Peyer's patch (tissue), 4 donors: ENCODE results near the gene GLIS2.

Experiments used
- CTCF ChIP-seq, 6 experiments: fragments of 450-650 bp in 4 of 6; fragments of 200-600 bp in 2 of 6; sonication (generic) in 1 of 6; IDR thresholded peaks; one replicate each; pipeline ENCODE4 v1.5.1; 2017 to 2019; ENCODE audit warnings: antibody characterized with exemption in 6 of 6, mild to moderate bottlenecking in 3 of 6, moderate library complexity in 1 of 6
- POLR2A ChIP-seq, 2 donors: fragments of 450-650 bp; IDR thresholded peaks; one replicate each; pipeline ENCODE4 v1.5.1; 2017; ENCODE audit warnings: antibody characterized with exemption in 2 of 2, mild to moderate bottlenecking in 2 of 2, moderate library complexity in 2 of 2

GRCh38 chr16:4314532-4315185, 1.2 kb upstream of the GLIS2 start:
- TF ChIP-seq POLR2A (IDR thresholded peaks at IDR 0.05) (no peak), CTCF (IDR thresholded peaks at IDR 0.05) (no peak)
